SK-N-SH (cell line): ENCODE data around the gene AP2A2.

Experiments
- EP300 ChIP-seq, 2 experiments: IDR thresholded peaks; 2 replicates each; pipeline versions ENCODE4 v1.4.0 to v1.6.1; 2012; ENCODE audit warnings: borderline replicate concordance in 1 of 2, low read depth in 1 of 2, low read length in 1 of 2
- EZH2phosphoT487 ChIP-seq: fragments of 200-600 bp; sonication (generic); IDR thresholded peaks from 2 replicates; pipeline ENCODE4 v1.6.1; 2017; ENCODE audit warnings: low read depth, mixed run types, mild to moderate bottlenecking, antibody characterized with exemption, moderate library complexity, borderline replicate concordance
- POLR2AphosphoS5 ChIP-seq: IDR thresholded peaks from 2 replicates; pipeline ENCODE4 v1.6.1; 2012; ENCODE audit warnings: low read depth, low read length
- RAD21 ChIP-seq: IDR thresholded peaks from 2 replicates; pipeline ENCODE4 v1.6.1; 2012; ENCODE audit warnings: mild to moderate bottlenecking, low read length
- SMC3 ChIP-seq: IDR thresholded peaks from 2 replicates; pipeline ENCODE4 v1.6.1; 2012; ENCODE audit warnings: low read depth, low read length, improper control_type of control experiment
- TF ChIP-seq, protein P1 (sequence below): fragments of 200-600 bp; sonication (generic); IDR thresholded peaks from 2 replicates; pipeline ENCODE4 v1.6.1; 2017; ENCODE audit warnings: antibody characterized with exemption, mild to moderate bottlenecking, moderate library complexity
- TF ChIP-seq, protein P2 (sequence below): IDR thresholded peaks from 2 replicates; pipeline ENCODE4; 2012
- TF ChIP-seq, protein P3 (sequence below): fragments of 150-350 bp; IDR thresholded peaks from 2 replicates; pipeline ENCODE4 v1.6.1; 2017; ENCODE audit warnings: antibody characterized with exemption, low read length, low read depth, borderline replicate concordance

DNA sequence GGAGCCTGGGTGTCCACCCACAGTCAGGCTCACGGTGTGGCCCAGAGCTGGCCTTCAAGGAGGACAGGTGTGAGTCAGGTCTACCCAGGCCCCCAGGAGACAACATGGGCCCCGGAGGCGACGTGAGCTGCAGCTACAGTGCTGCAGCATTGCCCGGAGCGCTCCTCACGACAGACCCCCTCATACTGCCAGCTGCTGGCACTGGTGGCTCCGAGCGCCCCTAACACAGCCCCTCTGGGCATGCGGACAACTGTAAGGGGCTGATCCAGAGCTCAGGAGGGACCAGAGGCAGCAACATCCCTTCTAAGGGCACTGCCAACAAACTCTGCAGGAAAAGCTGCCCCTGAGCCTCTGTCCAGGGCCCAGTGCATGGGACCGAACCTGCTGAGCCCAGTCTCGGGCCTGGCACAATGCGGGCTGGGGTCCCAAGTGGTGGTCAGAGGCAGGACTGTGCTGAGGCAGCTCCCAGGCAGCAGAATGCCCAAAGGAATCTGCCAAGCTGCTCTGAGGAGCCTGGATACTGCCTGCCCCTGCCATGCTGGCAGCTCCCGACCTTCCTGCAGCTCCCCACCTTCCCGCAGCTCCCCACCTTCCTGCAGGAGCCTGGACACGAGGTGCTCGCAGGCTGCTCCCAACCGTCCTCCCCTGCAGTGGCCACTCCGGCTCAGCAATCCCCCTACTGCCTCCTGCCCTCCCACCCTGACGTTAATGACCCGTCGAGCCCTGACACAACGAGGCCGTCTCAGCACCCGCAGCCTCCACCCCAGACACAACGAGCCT lies 30.1 kb upstream of the AP2A2 start:
- TF ChIP-seq, protein P1, sequence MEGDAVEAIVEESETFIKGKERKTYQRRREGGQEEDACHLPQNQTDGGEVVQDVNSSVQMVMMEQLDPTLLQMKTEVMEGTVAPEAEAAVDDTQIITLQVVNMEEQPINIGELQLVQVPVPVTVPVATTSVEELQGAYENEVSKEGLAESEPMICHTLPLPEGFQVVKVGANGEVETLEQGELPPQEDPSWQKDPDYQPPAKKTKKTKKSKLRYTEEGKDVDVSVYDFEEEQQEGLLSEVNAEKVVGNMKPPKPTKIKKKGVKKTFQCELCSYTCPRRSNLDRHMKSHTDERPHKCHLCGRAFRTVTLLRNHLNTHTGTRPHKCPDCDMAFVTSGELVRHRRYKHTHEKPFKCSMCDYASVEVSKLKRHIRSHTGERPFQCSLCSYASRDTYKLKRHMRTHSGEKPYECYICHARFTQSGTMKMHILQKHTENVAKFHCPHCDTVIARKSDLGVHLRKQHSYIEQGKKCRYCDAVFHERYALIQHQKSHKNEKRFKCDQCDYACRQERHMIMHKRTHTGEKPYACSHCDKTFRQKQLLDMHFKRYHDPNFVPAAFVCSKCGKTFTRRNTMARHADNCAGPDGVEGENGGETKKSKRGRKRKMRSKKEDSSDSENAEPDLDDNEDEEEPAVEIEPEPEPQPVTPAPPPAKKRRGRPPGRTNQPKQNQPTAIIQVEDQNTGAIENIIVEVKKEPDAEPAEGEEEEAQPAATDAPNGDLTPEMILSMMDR: no peak
- TF ChIP-seq EP300 (IDR thresholded peaks at IDR 0.05; ENCODE audit: borderline replicate concordance in 1 of 2, low read depth in 1 of 2, low read length in 1 of 2) (no peak), RAD21 (no peak), EZH2phosphoT487 (no peak), POLR2AphosphoS5 (no peak), SMC3 (no peak)
- TF ChIP-seq, protein P2, sequence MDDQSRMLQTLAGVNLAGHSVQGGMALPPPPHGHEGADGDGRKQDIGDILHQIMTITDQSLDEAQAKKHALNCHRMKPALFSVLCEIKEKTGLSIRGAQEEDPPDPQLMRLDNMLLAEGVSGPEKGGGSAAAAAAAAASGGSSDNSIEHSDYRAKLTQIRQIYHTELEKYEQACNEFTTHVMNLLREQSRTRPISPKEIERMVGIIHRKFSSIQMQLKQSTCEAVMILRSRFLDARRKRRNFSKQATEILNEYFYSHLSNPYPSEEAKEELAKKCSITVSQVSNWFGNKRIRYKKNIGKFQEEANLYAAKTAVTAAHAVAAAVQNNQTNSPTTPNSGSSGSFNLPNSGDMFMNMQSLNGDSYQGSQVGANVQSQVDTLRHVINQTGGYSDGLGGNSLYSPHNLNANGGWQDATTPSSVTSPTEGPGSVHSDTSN: no peak
- TF ChIP-seq, protein P3, sequence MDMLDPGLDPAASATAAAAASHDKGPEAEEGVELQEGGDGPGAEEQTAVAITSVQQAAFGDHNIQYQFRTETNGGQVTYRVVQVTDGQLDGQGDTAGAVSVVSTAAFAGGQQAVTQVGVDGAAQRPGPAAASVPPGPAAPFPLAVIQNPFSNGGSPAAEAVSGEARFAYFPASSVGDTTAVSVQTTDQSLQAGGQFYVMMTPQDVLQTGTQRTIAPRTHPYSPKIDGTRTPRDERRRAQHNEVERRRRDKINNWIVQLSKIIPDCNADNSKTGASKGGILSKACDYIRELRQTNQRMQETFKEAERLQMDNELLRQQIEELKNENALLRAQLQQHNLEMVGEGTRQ: no peak
